ENCODE data around the gene RGMB.

The RGMB gene

GRCh38 chr5:98795243-98795642, 21.8 kb downstream of the RGMB start:
- no CpG with 5 or more reads among the region's 5 CpGs for WGBS (ENCODE audit: insufficient coverage, insufficient read length)
- no peaks in the 10 kb centered on the region for H3K27me3 ChIP-seq (ENCODE audit: control insufficient read depth, insufficient read depth, low read length)
- DNase-seq (ENCODE audit: low read depth, low spot score): no peak
- no peak overlapping the region for H3K27ac ChIP-seq (ENCODE audit: low read length)
- H3K4me1 ChIP-seq (ENCODE audit: control insufficient read depth, insufficient read depth, low read length): peaks cover 4% of the 10 kb centered on the region; the same call in 1 of the 2 replicates
- no peaks in the 10 kb centered on the region for H3K9me3 ChIP-seq (ENCODE audit: control insufficient read depth, insufficient read depth, low read length)
- H3K4me3 ChIP-seq (ENCODE audit: low read length): no peak overlapping the region
- H3K36me3 ChIP-seq (ENCODE audit: control insufficient read depth, insufficient read depth, low read length): peaks cover 4% of the 10 kb centered on the region

- no peak for DNase-seq (ENCODE audit: low read depth, low spot score)
- Histone ChIP-seq H3K27ac (ENCODE audit: low read length) (no peak overlapping the region), H3K36me3 (ENCODE audit: control insufficient read depth, insufficient read depth, low read length) (peaks cover 4% of the 10 kb centered on the region), H3K9me3 (ENCODE audit: control insufficient read depth, insufficient read depth, low read length) (no peaks in the 10 kb centered on the region), H3K27me3 (ENCODE audit: control insufficient read depth, insufficient read depth, low read length) (no peaks in the 10 kb centered on the region), H3K4me3 (ENCODE audit: low read length) (no peak overlapping the region), H3K4me1 (ENCODE audit: control insufficient read depth, insufficient read depth, low read length) (peaks cover 1% of the 10 kb centered on the region; the same call in 1 of the 2 replicates)
- no CpG with 5 or more reads among the region's 7 CpGs for WGBS (ENCODE audit: insufficient coverage, insufficient read length)
Measured at GRCh38 chr5:98796197-98796972, 22.9 kb downstream of the RGMB start.

- peaks cover under 1% of the 10 kb centered on the region for H3K36me3 ChIP-seq (ENCODE audit: control insufficient read depth, insufficient read depth, low read length)
- no peak overlapping the region for H3K27ac ChIP-seq (ENCODE audit: low read length)
- H3K4me1 ChIP-seq (ENCODE audit: control insufficient read depth, insufficient read depth, low read length): peaks cover 1% of the 10 kb centered on the region; the same call in 1 of the 2 replicates
- no CpG with 5 or more reads among the region's 1 CpG for WGBS (ENCODE audit: insufficient coverage, insufficient read length)
- H3K27me3 ChIP-seq (ENCODE audit: control insufficient read depth, insufficient read depth, low read length): no peaks in the 10 kb centered on the region
- H3K9me3 ChIP-seq (ENCODE audit: control insufficient read depth, insufficient read depth, low read length): no peaks in the 10 kb centered on the region
- DNase-seq (ENCODE audit: low read depth, low spot score): no peak
- no peak overlapping the region for H3K4me3 ChIP-seq (ENCODE audit: low read length)
Measured at GRCh38 chr5:98798371-98798770, 24.9 kb downstream of the RGMB start.

DNA sequence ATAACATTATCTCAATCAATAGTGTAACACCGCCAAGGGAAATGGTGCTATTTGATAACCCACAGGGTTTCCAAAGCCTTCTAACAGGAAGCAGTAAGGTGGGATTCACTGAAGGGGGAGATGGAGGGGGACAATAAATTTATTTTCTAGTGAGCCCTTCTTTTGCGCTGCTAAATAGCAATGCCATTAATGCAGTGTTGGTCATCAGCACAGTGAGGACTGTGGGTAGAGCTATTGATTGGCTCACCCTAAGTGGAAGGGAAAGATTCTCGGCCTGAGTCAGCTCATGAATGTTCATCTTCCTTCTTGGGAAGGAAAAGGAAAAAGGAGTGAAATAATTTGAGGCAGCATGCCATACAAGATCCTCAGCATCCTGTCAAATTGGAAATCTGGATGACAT, 25.4 kb downstream of the RGMB start:
- Histone ChIP-seq H3K27ac (ENCODE audit: low read length) (no peak overlapping the region), H3K4me3 (ENCODE audit: low read length) (no peak overlapping the region), H3K36me3 (ENCODE audit: control insufficient read depth, insufficient read depth, low read length) (no peaks in the 10 kb centered on the region; the same call in 1 of the 2 replicates), H3K27me3 (ENCODE audit: control insufficient read depth, insufficient read depth, low read length) (no peaks in the 10 kb centered on the region), H3K4me1 (ENCODE audit: control insufficient read depth, insufficient read depth, low read length) (peaks cover 1% of the 10 kb centered on the region; the same call in 1 of the 2 replicates), H3K9me3 (ENCODE audit: control insufficient read depth, insufficient read depth, low read length) (no peaks in the 10 kb centered on the region)
- WGBS (ENCODE audit: insufficient coverage, insufficient read length): no CpG with 5 or more reads among the region's 3 CpGs
- no peak for DNase-seq (ENCODE audit: low read depth, low spot score)

DNA sequence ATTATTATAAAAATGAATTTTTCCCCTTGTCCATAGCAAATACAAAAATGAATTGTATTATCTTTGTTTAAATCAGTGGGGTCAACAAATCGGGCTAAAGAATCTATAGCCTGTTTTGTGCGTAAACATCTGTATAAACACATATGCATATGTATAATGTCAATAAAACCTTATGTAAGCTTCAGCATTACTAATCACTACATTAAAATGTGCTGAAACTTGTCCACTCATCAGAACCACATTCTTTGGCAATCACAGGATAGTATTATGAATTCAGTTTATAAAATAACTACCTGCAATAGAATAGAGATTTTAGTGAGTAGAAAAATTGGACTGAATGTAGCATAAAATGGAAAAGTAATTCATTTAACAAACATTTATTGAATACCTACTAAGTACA, 30.6 kb downstream of the RGMB start:
- WGBS (ENCODE audit: insufficient coverage, insufficient read length): no CpG with 5 or more reads among the region's 2 CpGs
- no peak for DNase-seq (ENCODE audit: low read depth, low spot score)

DNA sequence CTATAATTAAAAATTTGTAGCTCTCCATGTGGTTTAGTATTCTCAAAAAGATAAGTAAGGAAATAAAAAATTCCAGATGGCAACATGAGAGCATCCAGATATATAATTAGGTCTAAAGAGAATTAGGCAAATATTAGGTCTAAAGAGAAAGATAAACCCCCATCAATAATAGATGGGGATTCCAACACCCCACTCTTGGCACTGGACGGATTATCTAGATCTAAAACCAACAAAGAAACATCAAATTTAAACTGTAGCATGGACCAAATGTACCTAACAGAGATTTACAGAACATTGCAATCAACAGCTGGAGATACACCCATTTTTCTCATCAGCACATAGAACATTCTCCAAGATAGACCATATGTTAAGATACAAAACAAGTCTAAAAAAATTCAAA, 31.6 kb downstream of the RGMB start:
- no CpG with 5 or more reads among the region's 1 CpG for WGBS (ENCODE audit: insufficient coverage, insufficient read length)
- Histone ChIP-seq H3K27me3 (ENCODE audit: control insufficient read depth, insufficient read depth, low read length) (no peaks in the 10 kb centered on the region), H3K9me3 (ENCODE audit: control insufficient read depth, insufficient read depth, low read length) (no peaks in the 10 kb centered on the region), H3K36me3 (ENCODE audit: control insufficient read depth, insufficient read depth, low read length) (no peaks in the 10 kb centered on the region), H3K27ac (ENCODE audit: low read length) (no peak overlapping the region), H3K4me1 (ENCODE audit: control insufficient read depth, insufficient read depth, low read length) (no peaks in the 10 kb centered on the region), H3K4me3 (ENCODE audit: low read length) (no peak overlapping the region)
- no peak for DNase-seq (ENCODE audit: low read depth, low spot score)

More for the DNA sequence above, 30.6 kb downstream of the RGMB start:
- H3K27me3 ChIP-seq (ENCODE audit: control insufficient read depth, insufficient read depth, low read length): no peaks in the 10 kb centered on the region
- no peak overlapping the region for H3K27ac ChIP-seq (ENCODE audit: low read length)
- H3K4me1 ChIP-seq (ENCODE audit: control insufficient read depth, insufficient read depth, low read length): no peaks in the 10 kb centered on the region
- H3K4me3 ChIP-seq (ENCODE audit: low read length): no peak overlapping the region
- H3K9me3 ChIP-seq (ENCODE audit: control insufficient read depth, insufficient read depth, low read length): no peaks in the 10 kb centered on the region
- no peaks in the 10 kb centered on the region for H3K36me3 ChIP-seq (ENCODE audit: control insufficient read depth, insufficient read depth, low read length)

DNA sequence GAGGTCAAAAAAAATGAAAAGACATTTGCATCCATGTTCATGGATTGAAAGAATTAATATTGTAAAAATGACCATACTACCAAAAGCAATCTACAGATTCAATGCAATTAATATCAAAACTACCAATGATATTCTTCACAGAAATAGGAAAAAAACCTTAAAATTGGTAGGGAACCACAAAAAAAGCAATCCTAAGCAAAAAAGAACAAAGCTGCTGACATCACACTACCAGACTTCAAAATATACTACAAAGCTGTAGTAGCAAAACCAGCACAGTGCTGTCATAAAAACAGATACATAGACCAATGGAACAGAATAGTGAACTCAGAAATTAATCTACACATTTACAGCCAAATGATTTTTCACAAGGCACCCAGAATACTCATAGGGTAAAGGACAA, 34.3 kb downstream of the RGMB start:
- no peaks in the 10 kb centered on the region for H3K9me3 ChIP-seq (ENCODE audit: control insufficient read depth, insufficient read depth, low read length)
- no peak overlapping the region for H3K4me3 ChIP-seq (ENCODE audit: low read length)
- no peak overlapping the region for H3K27ac ChIP-seq (ENCODE audit: low read length)
- no peaks in the 10 kb centered on the region for H3K27me3 ChIP-seq (ENCODE audit: control insufficient read depth, insufficient read depth, low read length)
- H3K4me1 ChIP-seq (ENCODE audit: control insufficient read depth, insufficient read depth, low read length): no peaks in the 10 kb centered on the region
- H3K36me3 ChIP-seq (ENCODE audit: control insufficient read depth, insufficient read depth, low read length): no peaks in the 10 kb centered on the region
- DNase-seq (ENCODE audit: low read depth, low spot score): no peak

DNA sequence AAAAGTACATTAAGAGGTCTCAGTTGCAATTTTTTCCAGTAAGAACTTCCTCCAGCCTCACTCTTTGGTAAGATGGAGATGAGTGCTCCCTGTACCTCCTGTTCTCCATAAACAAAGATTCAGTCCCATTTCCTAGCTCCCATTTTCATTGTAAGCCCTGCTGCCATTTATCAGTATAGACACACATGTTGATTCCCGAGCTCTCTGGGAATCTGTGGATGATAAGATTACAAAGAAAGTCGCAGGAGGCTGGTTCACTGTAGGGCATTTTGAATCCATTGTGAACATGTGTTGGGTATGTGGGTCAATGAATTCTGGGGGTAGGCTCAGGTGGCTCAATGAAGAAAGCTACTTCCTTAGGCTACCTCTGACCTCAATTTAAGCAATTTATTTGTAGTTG, 36.7 kb downstream of the RGMB start:
- no peak overlapping the region for H3K4me3 ChIP-seq (ENCODE audit: low read length)

DNA sequence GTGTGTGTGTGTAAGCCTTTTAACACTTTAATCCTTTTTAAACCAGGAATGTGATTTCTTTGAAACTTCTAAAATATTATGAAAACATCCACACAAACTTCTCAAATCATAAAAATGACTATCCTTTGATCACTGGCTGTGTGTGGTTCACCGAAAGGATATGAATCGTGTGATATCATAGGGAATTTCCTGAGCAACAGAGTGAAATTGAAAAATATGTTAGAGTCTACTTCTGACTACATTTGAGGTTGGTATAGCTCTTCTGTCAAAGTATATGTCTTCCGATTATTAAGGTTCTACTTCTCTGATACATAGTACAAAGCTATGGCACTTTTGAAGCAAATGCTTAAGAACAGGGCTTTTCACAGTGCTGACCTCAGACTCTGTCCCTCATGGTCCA, 40.3 kb downstream of the RGMB start:
- Histone ChIP-seq H3K4me3 (ENCODE audit: low read length) (no peak overlapping the region), H3K27me3 (ENCODE audit: control insufficient read depth, insufficient read depth, low read length) (no peaks in the 10 kb centered on the region), H3K27ac (ENCODE audit: low read length) (no peak overlapping the region), H3K4me1 (ENCODE audit: control insufficient read depth, insufficient read depth, low read length) (no peaks in the 10 kb centered on the region), H3K9me3 (ENCODE audit: control insufficient read depth, insufficient read depth, low read length) (no peaks in the 10 kb centered on the region), H3K36me3 (ENCODE audit: control insufficient read depth, insufficient read depth, low read length) (no peaks in the 10 kb centered on the region)
- DNase-seq (ENCODE audit: low read depth, low spot score): no peak
- WGBS (ENCODE audit: insufficient coverage, insufficient read length): no CpG with 5 or more reads among the region's 3 CpGs

More for the DNA sequence above, 36.7 kb downstream of the RGMB start:
- DNase-seq (ENCODE audit: low read depth, low spot score): no peak
- Histone ChIP-seq H3K27ac (ENCODE audit: low read length) (no peak overlapping the region), H3K36me3 (ENCODE audit: control insufficient read depth, insufficient read depth, low read length) (no peaks in the 10 kb centered on the region), H3K4me1 (ENCODE audit: control insufficient read depth, insufficient read depth, low read length) (no peaks in the 10 kb centered on the region), H3K27me3 (ENCODE audit: control insufficient read depth, insufficient read depth, low read length) (no peaks in the 10 kb centered on the region), H3K9me3 (ENCODE audit: control insufficient read depth, insufficient read depth, low read length) (no peaks in the 10 kb centered on the region)
- no CpG with 5 or more reads among the region's 2 CpGs for WGBS (ENCODE audit: insufficient coverage, insufficient read length)

- Histone ChIP-seq H3K27me3 (ENCODE audit: control insufficient read depth, insufficient read depth, low read length) (no peaks in the 10 kb centered on the region), H3K9me3 (ENCODE audit: control insufficient read depth, insufficient read depth, low read length) (no peaks in the 10 kb centered on the region), H3K4me3 (ENCODE audit: low read length) (no peak overlapping the region), H3K27ac (ENCODE audit: low read length) (no peak overlapping the region), H3K36me3 (ENCODE audit: control insufficient read depth, insufficient read depth, low read length) (no peaks in the 10 kb centered on the region), H3K4me1 (ENCODE audit: control insufficient read depth, insufficient read depth, low read length) (no peaks in the 10 kb centered on the region)
- no CpG with 5 or more reads among the region's 6 CpGs for WGBS (ENCODE audit: insufficient coverage, insufficient read length)
- no peak for DNase-seq (ENCODE audit: low read depth, low spot score)
Measured at GRCh38 chr5:98816582-98817222, 43.2 kb downstream of the RGMB start.
